H9 (cell line): ENCODE results near the gene CYSTM1. TPM values are rescaled to one million over a fixed set of nuclear protein-coding genes. Genes with fewer than 3 reads are reported as not detected.

Experiments
- DNase-seq: peaks from one replicate; pipeline ENCODE4 v3.0.0-alpha.2; 2017
- H2AFZ ChIP-seq: one replicate; pipeline ENCODE4 v1.6.1; 2013; ENCODE audit warnings: mild to moderate bottlenecking, low read length, control low read depth, moderate library complexity
- H2AK5ac ChIP-seq: 2 replicates; pipeline ENCODE4 v1.6.1; 2013; ENCODE audit warnings: low read length, control low read depth, mixed read lengths; ENCODE audit not compliant: insufficient read length
- H2BK120ac ChIP-seq: one replicate; pipeline ENCODE4 v1.6.1; 2013; ENCODE audit warnings: low read depth, mild to moderate bottlenecking, low read length, control low read depth, inconsistent platforms; ENCODE audit not compliant: poor library complexity, severe bottlenecking
- H2BK12ac ChIP-seq: 2 replicates; pipeline ENCODE4 v1.6.1; 2013; ENCODE audit warnings: low read length, control low read depth, mixed read lengths, low read depth; ENCODE audit not compliant: insufficient read length
- H2BK15ac ChIP-seq: 2 replicates; pipeline ENCODE4 v1.6.1; 2013; ENCODE audit warnings: low read depth, low read length, control low read depth
- H2BK20ac ChIP-seq: one replicate; pipeline ENCODE4 v1.6.1; 2013; ENCODE audit warnings: low read depth, mild to moderate bottlenecking, low read length, control low read depth, inconsistent platforms; ENCODE audit not compliant: poor library complexity, severe bottlenecking
- H2BK5ac ChIP-seq: 2 replicates; pipeline ENCODE4 v1.6.1; 2013; ENCODE audit warnings: low read length, control low read depth, mixed read lengths; ENCODE audit not compliant: insufficient read length
- H3K14ac ChIP-seq: 2 replicates; pipeline ENCODE4 v1.6.1; 2013; ENCODE audit warnings: low read length, control low read depth; ENCODE audit not compliant: insufficient read depth
- H3K18ac ChIP-seq: 2 replicates; pipeline ENCODE4 v1.6.1; 2013; ENCODE audit warnings: low read depth, mild to moderate bottlenecking, mixed read lengths, low read length, control low read depth; ENCODE audit not compliant: insufficient read length
- H3K23ac ChIP-seq: 2 replicates; pipeline ENCODE4 v1.6.1; 2013; ENCODE audit warnings: low read length, control low read depth, mixed read lengths, low read depth; ENCODE audit not compliant: insufficient read length
- H3K23me2 ChIP-seq: 2 replicates; pipeline ENCODE4 v1.6.1; 2013; ENCODE audit warnings: low read depth, mild to moderate bottlenecking, mixed read lengths, low read length, control low read depth; ENCODE audit not compliant: insufficient read length, poor library complexity, severe bottlenecking
- H3K27ac ChIP-seq: 2 replicates; pipeline ENCODE4 v1.5.1; 2013; ENCODE audit warnings: low read length, control low read depth, mixed read lengths, low read depth; ENCODE audit not compliant: insufficient read length
- H3K27me3 ChIP-seq: 2 replicates; pipeline ENCODE4 v1.6.1; 2013; ENCODE audit warnings: low read length, control low read depth, inconsistent platforms; ENCODE audit not compliant: insufficient read depth
- H3K4ac ChIP-seq: 2 replicates; pipeline ENCODE4 v1.6.1; 2013; ENCODE audit warnings: low read depth, mild to moderate bottlenecking, control low read depth, inconsistent platforms, low read length, moderate library complexity
- H3K4me1 ChIP-seq: 2 replicates; pipeline ENCODE4 v1.6.1; 2013; ENCODE audit warnings: low read length, control low read depth, inconsistent platforms; ENCODE audit not compliant: insufficient read depth
- H3K4me2 ChIP-seq: 2 replicates; pipeline ENCODE4 v1.6.1; 2013; ENCODE audit warnings: low read length, control low read depth, mixed read lengths; ENCODE audit not compliant: insufficient read length, insufficient read depth
- H3K56ac ChIP-seq: 2 replicates; pipeline ENCODE4 v1.6.1; 2013; ENCODE audit warnings: low read depth, mild to moderate bottlenecking, mixed read lengths, low read length, control low read depth; ENCODE audit not compliant: insufficient read length
- H3K79me1 ChIP-seq: 2 replicates; pipeline ENCODE4 v1.6.1; 2013; ENCODE audit warnings: low read depth, mild to moderate bottlenecking, moderate library complexity, low read length, control low read depth, inconsistent platforms; ENCODE audit not compliant: insufficient read depth, poor library complexity, severe bottlenecking
- H3K79me2 ChIP-seq: 2 replicates; pipeline ENCODE4 v1.6.1; 2013; ENCODE audit warnings: low read length, control low read depth, inconsistent platforms; ENCODE audit not compliant: insufficient read depth
- H3K9ac ChIP-seq: 2 replicates; pipeline ENCODE4 v1.6.1; 2013; ENCODE audit warnings: low read length, control low read depth, mixed read lengths; ENCODE audit not compliant: insufficient read length; ENCODE audit errors: extremely low read depth
- H3K9me3 ChIP-seq: one replicate; pipeline ENCODE4 v1.6.1; 2013; ENCODE audit warnings: low read depth, low read length, inconsistent platforms; ENCODE audit not compliant: control insufficient read depth
- H3T11ph ChIP-seq: one replicate; pipeline ENCODE4 v1.6.1; 2013; ENCODE audit warnings: mild to moderate bottlenecking, low read length, control low read depth, inconsistent platforms
- H4K20me1 ChIP-seq: one replicate; pipeline ENCODE4 v1.6.1; 2013; ENCODE audit not compliant: control insufficient read depth, insufficient read length, insufficient read depth
- H4K5ac ChIP-seq: 2 replicates; pipeline ENCODE4 v1.6.1; 2013; ENCODE audit warnings: low read depth, mild to moderate bottlenecking, mixed read lengths, low read length, control low read depth; ENCODE audit not compliant: insufficient read length
- H4K8ac ChIP-seq: replicated peaks from 2 replicates; pipeline ENCODE4 v1.6.1; 2013; ENCODE audit warnings: low read length, control low read depth, mixed read lengths, low read depth; ENCODE audit not compliant: insufficient read length
- H4K91ac ChIP-seq: 2 replicates; pipeline ENCODE4 v1.6.1; 2013; ENCODE audit warnings: low read depth, mild to moderate bottlenecking, moderate library complexity, mixed read lengths, low read length, control low read depth; ENCODE audit not compliant: insufficient read length
- H3K27ac Mint-ChIP-seq, 3 experiments: 2 replicates in 2 of 3; 3 replicates in 1 of 3; pipeline ENCODE4 v1.8.0; 2020 to 2021; ENCODE audit warnings: mixed read lengths in 3 of 3, mild to moderate bottlenecking in 1 of 3, moderate library complexity in 1 of 3
- H3K27me3 Mint-ChIP-seq: 2 replicates; pipeline ENCODE4 v1.8.0; 2021; ENCODE audit warnings: low read depth, mild to moderate bottlenecking, moderate library complexity, mixed read lengths
- H3K36me3 Mint-ChIP-seq, 3 experiments: 2 replicates in 2 of 3; 3 replicates in 1 of 3; pipeline ENCODE4 v1.8.0; 2020 to 2021; ENCODE audit warnings: low read depth in 3 of 3, mixed read lengths in 3 of 3; ENCODE audit not compliant: insufficient read depth in 1 of 3
- H3K4me1 Mint-ChIP-seq, 2 experiments: 2 replicates each; pipeline ENCODE4 v1.8.0; 2020; ENCODE audit warnings: mixed read lengths in 2 of 2
- H3K4me3 Mint-ChIP-seq, 2 experiments: 2 replicates in 1 of 2; 3 replicates in 1 of 2; pipeline ENCODE4 v1.8.0; 2020 to 2021; ENCODE audit warnings: mild to moderate bottlenecking in 2 of 2, mixed read lengths in 2 of 2, moderate library complexity in 1 of 2
- H3K9me3 Mint-ChIP-seq, 2 experiments: 2 replicates in 1 of 2; 3 replicates in 1 of 2; pipeline ENCODE4 v1.8.0; 2020; ENCODE audit warnings: mild to moderate bottlenecking in 2 of 2, mixed read lengths in 2 of 2, moderate library complexity in 1 of 2
- total RNA-seq: library from RNA; stranded (reverse); gene quantifications from 2 replicates; pipeline ENCODE4 v1.2.1, GENCODE V29; 2021
- TF ChIP-seq, protein P1 (sequence below): fragments of 200-600 bp; sonication (generic); conservative IDR thresholded peaks from 3 replicates; pipeline ENCODE4 v1.8.0; 2021; ENCODE audit warnings: antibody characterized with exemption, mild to moderate bottlenecking

Gene CYSTM1
- total RNA-seq, 1 experiment from 2014 or later = 20.6 TPM

DNA sequence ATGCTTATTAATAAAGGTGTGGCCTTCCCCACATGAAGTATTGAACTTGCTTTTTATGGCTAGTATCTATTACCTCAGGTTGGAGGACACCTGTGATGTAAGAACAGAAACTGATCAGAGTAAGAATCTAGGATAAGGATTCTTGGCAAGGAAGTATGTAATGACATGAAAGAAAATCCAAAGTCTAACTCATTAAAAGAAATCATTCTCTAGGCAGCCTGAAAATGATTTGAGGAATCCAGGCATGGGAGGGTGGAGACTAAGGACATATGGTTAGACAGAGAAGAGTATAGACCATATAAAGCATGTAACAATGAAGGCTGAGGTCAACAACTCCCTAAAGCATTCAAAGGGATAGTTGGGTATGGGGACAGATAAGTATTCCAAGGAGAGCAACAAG is 95.0 kb downstream of the CYSTM1 start:
- Histone ChIP-seq H3K23ac (no peak overlapping the region), H3K23me2 (no peaks in the 10 kb centered on the region), H3K79me1 (peaks cover 3% of the 10 kb centered on the region), H3K79me2 (0 out of 2 replicates have a peak, but pooled peaks cover 2% of the 10 kb centered on the region), H2AFZ (no peak overlapping the region), H4K91ac (no peak overlapping the region), H3T11ph (no peak overlapping the region), H3K4me1 (no peaks in the 10 kb centered on the region), H2BK120ac (no peak overlapping the region), H4K5ac (no peak overlapping the region), H3K4ac (no peak overlapping the region), H2BK20ac (no peak overlapping the region), H4K8ac (no peak overlapping the region), H3K56ac (no peak overlapping the region), H3K9ac (no peak overlapping the region), H2BK12ac (no peak overlapping the region), H4K20me1 (no peaks in the 10 kb centered on the region), H3K18ac (no peak overlapping the region), H3K27ac (no peak overlapping the region), H3K4me2 (no peak overlapping the region), H3K14ac (no peak overlapping the region), H3K9me3 (no peaks in the 10 kb centered on the region), H3K27me3 (no peaks in the 10 kb centered on the region), H2AK5ac (no peak overlapping the region), H2BK5ac (no peak overlapping the region), H2BK15ac (no peak overlapping the region)
- Mint-ChIP-seq H3K27ac (no peak overlapping the region), H3K27me3 (no peaks in the 10 kb centered on the region), H3K9me3 (no peaks in the 10 kb centered on the region), H3K4me3 (no peak overlapping the region), H3K4me1 (peaks cover 12 to 15% of the 10 kb centered on the region in 2 experiments), H3K36me3 (peaks cover 2 to 7% (median 3%) of the 10 kb centered on the region in 3 experiments; a peak in 2 of 7 replicates)
- TF ChIP-seq, protein P1, sequence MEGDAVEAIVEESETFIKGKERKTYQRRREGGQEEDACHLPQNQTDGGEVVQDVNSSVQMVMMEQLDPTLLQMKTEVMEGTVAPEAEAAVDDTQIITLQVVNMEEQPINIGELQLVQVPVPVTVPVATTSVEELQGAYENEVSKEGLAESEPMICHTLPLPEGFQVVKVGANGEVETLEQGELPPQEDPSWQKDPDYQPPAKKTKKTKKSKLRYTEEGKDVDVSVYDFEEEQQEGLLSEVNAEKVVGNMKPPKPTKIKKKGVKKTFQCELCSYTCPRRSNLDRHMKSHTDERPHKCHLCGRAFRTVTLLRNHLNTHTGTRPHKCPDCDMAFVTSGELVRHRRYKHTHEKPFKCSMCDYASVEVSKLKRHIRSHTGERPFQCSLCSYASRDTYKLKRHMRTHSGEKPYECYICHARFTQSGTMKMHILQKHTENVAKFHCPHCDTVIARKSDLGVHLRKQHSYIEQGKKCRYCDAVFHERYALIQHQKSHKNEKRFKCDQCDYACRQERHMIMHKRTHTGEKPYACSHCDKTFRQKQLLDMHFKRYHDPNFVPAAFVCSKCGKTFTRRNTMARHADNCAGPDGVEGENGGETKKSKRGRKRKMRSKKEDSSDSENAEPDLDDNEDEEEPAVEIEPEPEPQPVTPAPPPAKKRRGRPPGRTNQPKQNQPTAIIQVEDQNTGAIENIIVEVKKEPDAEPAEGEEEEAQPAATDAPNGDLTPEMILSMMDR = no peak
- DNase-seq = no peak
